Keratinocyte (primary cell): Measurements from ENCODE around the gene RAB44. TPM values are rescaled to one million over a fixed set of nuclear protein-coding genes. Genes with fewer than 3 reads are reported as not detected.

Source experiments
- DNase-seq: peaks from one replicate; pipeline ENCODE4 v3.0.0-alpha.2; 2011; ENCODE audit warnings: low read depth, missing footprints, low spot score
- FAIRE-seq: peaks from 2 replicates; lab custom pipeline; 2011; peaks lifted over from hg19 to GRCh38; lab: Jason Lieb, UNC
- H2AFZ ChIP-seq: 2 replicates; pipeline ENCODE4 v1.6.0; 2012; ENCODE audit warnings: low read length, control low read depth, inconsistent platforms; ENCODE audit not compliant: control insufficient read depth
- H3K27ac ChIP-seq: 2 replicates; pipeline ENCODE4 v1.5.1; 2011; ENCODE audit warnings: low read length; ENCODE audit not compliant: control insufficient read depth, insufficient read depth
- H3K27me3 ChIP-seq: 3 replicates; pipeline ENCODE4 v1.6.0; 2011; ENCODE audit warnings: low read length; ENCODE audit not compliant: control insufficient read depth, insufficient read depth; ENCODE audit errors: extremely low read depth
- H3K36me3 ChIP-seq, 2 experiments: 2 replicates in 1 of 2; 3 replicates in 1 of 2; pipeline ENCODE4 v1.5.1; 2011; ENCODE audit warnings: low read length in 2 of 2, mild to moderate bottlenecking in 1 of 2; ENCODE audit not compliant: control insufficient read depth in 2 of 2, insufficient read depth in 2 of 2; ENCODE audit errors: extremely low read depth in 1 of 2
- H3K4me1 ChIP-seq: 3 replicates; pipeline ENCODE4 v1.5.1; 2011; ENCODE audit warnings: low read length; ENCODE audit not compliant: control insufficient read depth, insufficient read depth; ENCODE audit errors: extremely low read depth
- H3K4me2 ChIP-seq: 3 replicates; pipeline ENCODE4 v1.6.0; 2011; ENCODE audit warnings: low read depth, low read length; ENCODE audit not compliant: control insufficient read depth, insufficient read depth; ENCODE audit errors: extremely low read depth
- H3K4me3 ChIP-seq, 3 experiments: fragments of 200-600 bp in 1 of 3; sonication (generic) in 1 of 3; 2 replicates in 2 of 3; 3 replicates in 1 of 3; pipeline ENCODE4 v1.5.1; 2011 to 2016; ENCODE audit warnings: low read length in 3 of 3, mild to moderate bottlenecking in 3 of 3, control low read depth in 2 of 3, inconsistent platforms in 1 of 3, low read depth in 1 of 3, mixed read lengths in 1 of 3, mixed run types in 1 of 3, moderate library complexity in 1 of 3; ENCODE audit not compliant: control insufficient read depth in 2 of 3, insufficient read depth in 2 of 3; ENCODE audit errors: extremely low read depth in 1 of 3
- H3K79me2 ChIP-seq: 2 replicates; pipeline ENCODE4 v1.6.0; 2012; ENCODE audit warnings: low read length; ENCODE audit not compliant: control insufficient read depth, insufficient read depth
- H3K9ac ChIP-seq: 3 replicates; pipeline ENCODE4 v1.6.0; 2011; ENCODE audit warnings: low read length; ENCODE audit not compliant: control insufficient read depth, insufficient read depth; ENCODE audit errors: extremely low read depth
- H3K9me1 ChIP-seq: 3 replicates; pipeline ENCODE4 v1.6.0; 2011; ENCODE audit warnings: low read length; ENCODE audit not compliant: control insufficient read depth, insufficient read depth; ENCODE audit errors: extremely low read depth
- H3K9me3 ChIP-seq: 2 replicates; pipeline ENCODE4 v1.5.1; 2012; ENCODE audit warnings: low read depth, low read length; ENCODE audit not compliant: control insufficient read depth
- H4K20me1 ChIP-seq: 3 replicates; pipeline ENCODE4 v1.6.0; 2011; ENCODE audit warnings: low read length; ENCODE audit not compliant: control insufficient read depth, insufficient read depth; ENCODE audit errors: extremely low read depth
- EZH2 ChIP-seq: IDR thresholded peaks from one replicate; pipeline ENCODE4 v1.6.1; 2012; ENCODE audit warnings: inconsistent platforms, mild to moderate bottlenecking, low read length, moderate library complexity
- dilution Hi-C: fragments of 300-500 bp; cut with MboI; formaldehyde crosslinking; loops from one replicate; pipeline ENCODE4 v1.7.0; 2020; ENCODE audit warnings: low sequenced_read_pairs; ENCODE audit not compliant: extremely low pct_ligation_motif_present
- polyA plus RNA-seq, 5 experiments: library from polyadenylated mRNA; depleted of rRNA in 3 of 5; stranded (reverse) in 3 of 5; stranded (forward) in 1 of 5; unstranded in 1 of 5; fragments of >200 nt; gene quantifications; 1 replicate in 1 of 5; 2 replicates in 3 of 5; 3 replicates in 1 of 5; pipeline versions ENCODE4 v1.2.1 to v1.2.3, GENCODE V29; 2011 to 2012; ENCODE audit warnings: missing spikeins in 2 of 5, low read depth in 1 of 5, low replicate concordance in 1 of 5
- TF ChIP-seq, protein P1 (sequence below), 3 experiments: IDR thresholded peaks in 1 of 3; conservative IDR thresholded peaks in 1 of 3; optimal IDR thresholded peaks in 1 of 3; 2 replicates in 2 of 3; 3 replicates in 1 of 3; pipeline versions ENCODE3 to v1.5.1; 2011; ENCODE audit warnings: low read length in 3 of 3, mild to moderate bottlenecking in 3 of 3, moderate library complexity in 2 of 3, control low read depth in 1 of 3, inconsistent platforms in 1 of 3; ENCODE audit not compliant: insufficient read depth in 2 of 3; ENCODE audit errors: extremely low read depth in 1 of 3

Gene RAB44
- polyA plus RNA-seq, 1 donor (not counting 4 experiments of a cell fraction or from before 2014, with no cell fraction given), result 0.03 TPM

DNA sequence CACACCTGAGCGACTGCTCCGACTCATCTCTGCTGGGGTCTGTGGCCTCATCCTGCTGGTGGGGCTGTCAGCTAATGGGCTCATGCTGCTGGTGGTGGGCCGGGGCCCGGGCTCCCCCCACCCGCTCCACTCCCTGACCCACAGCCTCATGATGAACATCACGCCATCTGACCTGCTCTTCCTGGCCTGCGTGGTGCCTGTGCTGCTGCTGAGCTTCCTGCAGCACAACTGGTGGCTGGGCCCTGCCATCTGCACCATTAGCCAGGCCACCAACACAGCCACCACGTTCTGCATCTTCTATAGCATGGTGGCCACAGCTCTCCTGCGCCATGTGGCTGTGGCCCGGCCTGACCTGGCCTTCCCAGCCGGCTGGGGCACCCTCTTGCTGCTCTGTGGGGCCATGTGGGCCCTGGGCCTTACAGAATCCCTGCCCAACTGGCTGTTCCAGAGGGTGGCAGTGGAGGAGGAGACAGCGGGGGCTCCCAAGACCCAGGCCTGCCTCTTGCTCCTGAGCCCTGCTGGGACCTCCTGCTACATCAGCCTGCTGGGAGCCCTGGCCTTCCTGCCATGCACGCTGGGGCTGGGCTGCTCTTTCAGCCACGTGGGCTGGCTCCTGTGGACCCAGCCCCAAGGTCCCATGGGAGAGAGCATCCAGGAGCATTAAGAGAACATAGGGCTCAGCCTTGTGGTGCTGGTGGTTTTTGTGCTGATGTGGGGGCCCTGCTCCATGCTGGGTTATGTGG, 39.6 kb downstream of the RAB44 start:
- no peak for FAIRE-seq
- dilution Hi-C loops, result no loop called here

DNA sequence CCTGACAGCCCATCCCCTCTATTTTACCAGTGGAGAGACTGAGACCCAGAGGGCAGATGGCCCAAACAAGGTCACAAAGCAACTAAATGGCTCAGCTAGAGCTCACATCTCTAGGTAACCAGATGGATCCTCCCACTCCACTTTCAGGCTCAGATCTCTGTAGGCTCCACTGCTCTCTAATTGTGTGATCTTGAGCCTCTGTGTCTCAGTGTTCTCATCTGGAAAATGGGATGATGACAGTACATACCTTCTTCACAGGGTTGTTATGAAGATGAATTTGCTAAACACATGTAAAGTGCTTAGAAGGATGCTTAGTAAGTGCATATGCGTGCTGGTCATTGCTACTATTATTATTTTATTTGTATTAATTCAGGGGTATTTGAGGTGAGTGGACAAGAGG, 40.5 kb downstream of the RAB44 start:
- H3K4me2 ChIP-seq, result no peak overlapping the region
- H3K27me3 ChIP-seq, result no peaks in the 10 kb centered on the region
- no peaks in the 10 kb centered on the region for H3K9me1 ChIP-seq
- H3K4me1 ChIP-seq, result peaks cover 11% of the 10 kb centered on the region
- no peak overlapping the region for H2AFZ ChIP-seq
- no peaks in the 10 kb centered on the region for H3K36me3 ChIP-seq
- no peak overlapping the region for H3K9ac ChIP-seq
- H3K9me3 ChIP-seq, result no peaks in the 10 kb centered on the region
- dilution Hi-C loops, result no loop called here
- no peaks in the 10 kb centered on the region for H3K79me2 ChIP-seq
- TF ChIP-seq, protein P1, sequence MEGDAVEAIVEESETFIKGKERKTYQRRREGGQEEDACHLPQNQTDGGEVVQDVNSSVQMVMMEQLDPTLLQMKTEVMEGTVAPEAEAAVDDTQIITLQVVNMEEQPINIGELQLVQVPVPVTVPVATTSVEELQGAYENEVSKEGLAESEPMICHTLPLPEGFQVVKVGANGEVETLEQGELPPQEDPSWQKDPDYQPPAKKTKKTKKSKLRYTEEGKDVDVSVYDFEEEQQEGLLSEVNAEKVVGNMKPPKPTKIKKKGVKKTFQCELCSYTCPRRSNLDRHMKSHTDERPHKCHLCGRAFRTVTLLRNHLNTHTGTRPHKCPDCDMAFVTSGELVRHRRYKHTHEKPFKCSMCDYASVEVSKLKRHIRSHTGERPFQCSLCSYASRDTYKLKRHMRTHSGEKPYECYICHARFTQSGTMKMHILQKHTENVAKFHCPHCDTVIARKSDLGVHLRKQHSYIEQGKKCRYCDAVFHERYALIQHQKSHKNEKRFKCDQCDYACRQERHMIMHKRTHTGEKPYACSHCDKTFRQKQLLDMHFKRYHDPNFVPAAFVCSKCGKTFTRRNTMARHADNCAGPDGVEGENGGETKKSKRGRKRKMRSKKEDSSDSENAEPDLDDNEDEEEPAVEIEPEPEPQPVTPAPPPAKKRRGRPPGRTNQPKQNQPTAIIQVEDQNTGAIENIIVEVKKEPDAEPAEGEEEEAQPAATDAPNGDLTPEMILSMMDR (optimal IDR thresholded peaks at IDR 0.05 in 1 of 3, IDR thresholded peaks at IDR 0.05 in 1 of 3, conservative IDR thresholded peaks at IDR 0.05 in 1 of 3; ENCODE audit: extremely low read depth in 1 of 3, insufficient read depth in 2 of 3, low read length in 3 of 3), result no peak
- TF ChIP-seq EZH2, result no peak
- no peak overlapping the region for H3K27ac ChIP-seq
- FAIRE-seq, result no peak
- no peaks in the 10 kb centered on the region for H4K20me1 ChIP-seq
- H3K4me3 ChIP-seq, result no peak overlapping the region
- DNase-seq, result no peak

More for the DNA sequence above, 39.6 kb downstream of the RAB44 start:
- no peak overlapping the region for H2AFZ ChIP-seq
- H3K4me3 ChIP-seq, result no peak overlapping the region
- no peak overlapping the region for H3K4me2 ChIP-seq
- H3K27me3 ChIP-seq, result no peaks in the 10 kb centered on the region
- peaks cover 11% of the 10 kb centered on the region for H3K4me1 ChIP-seq
- H3K9me3 ChIP-seq, result no peaks in the 10 kb centered on the region
- DNase-seq, result no peak
- H3K27ac ChIP-seq, result no peak overlapping the region
- H3K79me2 ChIP-seq, result no peaks in the 10 kb centered on the region
- H3K9ac ChIP-seq, result no peak overlapping the region
- H3K36me3 ChIP-seq, result no peaks in the 10 kb centered on the region
- no peaks in the 10 kb centered on the region for H3K9me1 ChIP-seq
- no peaks in the 10 kb centered on the region for H4K20me1 ChIP-seq
- no peak for TF ChIP-seq EZH2
- TF ChIP-seq, protein P1 (optimal IDR thresholded peaks at IDR 0.05 in 1 of 3, IDR thresholded peaks at IDR 0.05 in 1 of 3, conservative IDR thresholded peaks at IDR 0.05 in 1 of 3; ENCODE audit: extremely low read depth in 1 of 3, insufficient read depth in 2 of 3, low read length in 3 of 3), result no peak
